Activated T-cell treated with anti-CD3 and anti-CD28 coated beads for 1 hour (primary cell): ENCODE results near the gene SLC49A3.
"Not testable (repeated sequence)": the region's sequence is repeated elsewhere in the genome, so short reads cannot be mapped to it uniquely, and the experiment has no call there.

Experiments used
- DNase-seq: peaks from one replicate; pipeline ENCODE4 v3.0.0-alpha.2; 2020; ENCODE audit warnings: low read depth

SLC49A3 gene

DNA sequence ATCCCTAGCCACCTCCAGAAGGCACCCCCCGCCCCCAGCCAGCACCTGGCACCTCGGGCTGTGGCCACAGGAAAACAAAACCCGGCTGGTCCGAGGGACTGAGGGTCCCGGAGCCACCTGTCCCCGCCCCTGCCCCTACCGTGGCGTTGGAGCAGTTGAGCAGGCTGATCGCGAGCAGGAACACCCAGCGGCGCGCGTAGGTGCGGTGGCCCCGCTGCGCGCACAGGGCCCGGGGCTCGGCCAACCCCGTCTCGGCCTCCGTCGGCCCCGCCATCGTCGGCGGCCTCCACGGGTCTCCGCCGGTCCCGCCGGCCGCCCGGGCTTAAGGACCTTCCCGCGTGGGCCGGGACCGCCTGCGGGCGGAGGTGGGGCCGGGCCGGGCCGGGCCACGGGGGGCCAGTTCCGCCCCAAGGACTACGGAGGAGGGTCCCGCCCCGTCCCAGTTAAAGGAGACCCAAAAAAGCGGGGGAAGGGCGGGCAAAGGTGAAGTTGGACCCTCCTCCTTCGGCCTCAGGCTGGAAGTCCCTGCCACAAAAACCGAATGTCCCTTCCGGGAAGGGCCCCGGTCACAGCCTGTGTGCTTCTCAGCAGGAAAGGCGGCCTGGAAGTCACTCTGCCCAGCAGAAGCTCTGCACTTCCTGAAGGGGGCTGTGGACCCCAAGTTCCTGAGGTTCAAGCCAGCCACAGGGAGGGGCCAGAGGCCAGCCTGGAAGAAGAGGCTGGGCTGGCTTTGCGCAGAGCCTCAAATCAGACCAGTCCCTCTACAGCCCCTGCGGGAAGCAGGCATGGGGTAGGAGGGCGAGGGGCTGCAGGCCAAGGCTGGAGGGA is at the start of gene SLC49A3:
Gene SLC49A3, minus strand, starts transcription at position 298 of the 828 bp plus-strand sequence. Its CDS starts 24 bp downstream, at position 274.
- DNase-seq = no peak

DNA sequence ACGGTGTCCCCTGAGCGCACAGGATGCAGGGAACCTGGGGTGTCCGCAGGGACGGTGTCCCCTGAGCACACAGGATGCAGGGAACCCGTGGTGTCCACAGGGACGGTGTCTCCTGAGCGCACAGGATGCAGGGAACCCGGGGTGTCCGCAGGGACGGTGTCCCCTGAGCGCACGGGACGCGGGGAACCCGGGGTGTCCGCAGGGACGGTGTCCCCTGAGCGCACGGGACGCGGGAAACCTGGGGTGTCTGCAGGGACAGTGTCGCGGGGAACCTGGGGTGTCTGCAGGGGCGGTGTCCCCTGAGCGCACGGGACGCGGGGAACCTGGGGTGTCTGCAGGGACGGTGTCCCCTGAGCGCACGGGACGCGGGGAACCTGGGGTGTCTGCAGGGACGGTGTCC is 47.6 kb upstream of the SLC49A3 start:
- DNase-seq = not testable (repeated sequence)

DNA sequence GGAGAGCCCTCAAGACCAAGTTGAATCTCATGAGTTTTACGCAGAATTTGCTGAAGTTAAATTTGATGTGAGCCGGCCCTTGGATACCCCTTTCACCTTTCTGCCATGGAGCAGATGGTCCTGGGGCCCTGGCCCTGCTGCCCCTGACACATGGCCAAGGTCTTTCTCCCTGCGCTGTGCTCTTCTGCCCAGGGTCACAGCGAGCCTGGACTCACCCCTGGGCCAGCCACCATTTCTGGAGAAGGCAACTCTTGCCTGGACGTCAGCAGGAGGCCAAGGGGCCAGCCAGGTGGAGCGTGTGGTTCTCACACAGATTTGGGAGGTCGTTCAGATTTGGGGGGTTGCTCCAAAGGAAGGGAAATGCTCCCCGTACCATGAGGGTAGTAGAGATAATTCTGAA is 46.6 kb upstream of the SLC49A3 start:
- DNase-seq = no peak

DNA sequence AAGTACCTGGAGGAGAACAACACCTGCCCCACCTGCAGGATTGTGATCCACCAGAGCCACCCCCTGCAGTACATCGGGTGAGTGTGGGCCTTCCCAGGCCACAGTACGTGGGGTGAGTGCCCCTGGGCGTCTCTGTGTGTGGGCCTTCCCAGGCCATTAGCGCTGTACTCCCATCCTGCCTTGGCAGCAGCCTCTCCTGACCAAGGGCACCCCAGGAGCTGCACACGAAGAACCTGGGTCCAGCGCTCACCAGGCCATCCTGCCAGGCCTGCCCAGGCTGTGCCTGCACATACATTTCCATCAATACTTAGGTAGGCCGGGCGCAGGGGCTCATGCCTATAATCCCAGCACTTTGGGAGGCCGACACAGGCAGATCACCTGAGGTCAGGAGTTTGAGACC is 46.0 kb upstream of the SLC49A3 start:
- DNase-seq = no peak

- DNase-seq = no peak
Observed at GRCh38 chr4:734075-734474, 45.1 kb upstream of the SLC49A3 start.

GRCh38 chr4:733631-733980 is 44.7 kb upstream of the SLC49A3 start:
- DNase-seq = no peak

DNA sequence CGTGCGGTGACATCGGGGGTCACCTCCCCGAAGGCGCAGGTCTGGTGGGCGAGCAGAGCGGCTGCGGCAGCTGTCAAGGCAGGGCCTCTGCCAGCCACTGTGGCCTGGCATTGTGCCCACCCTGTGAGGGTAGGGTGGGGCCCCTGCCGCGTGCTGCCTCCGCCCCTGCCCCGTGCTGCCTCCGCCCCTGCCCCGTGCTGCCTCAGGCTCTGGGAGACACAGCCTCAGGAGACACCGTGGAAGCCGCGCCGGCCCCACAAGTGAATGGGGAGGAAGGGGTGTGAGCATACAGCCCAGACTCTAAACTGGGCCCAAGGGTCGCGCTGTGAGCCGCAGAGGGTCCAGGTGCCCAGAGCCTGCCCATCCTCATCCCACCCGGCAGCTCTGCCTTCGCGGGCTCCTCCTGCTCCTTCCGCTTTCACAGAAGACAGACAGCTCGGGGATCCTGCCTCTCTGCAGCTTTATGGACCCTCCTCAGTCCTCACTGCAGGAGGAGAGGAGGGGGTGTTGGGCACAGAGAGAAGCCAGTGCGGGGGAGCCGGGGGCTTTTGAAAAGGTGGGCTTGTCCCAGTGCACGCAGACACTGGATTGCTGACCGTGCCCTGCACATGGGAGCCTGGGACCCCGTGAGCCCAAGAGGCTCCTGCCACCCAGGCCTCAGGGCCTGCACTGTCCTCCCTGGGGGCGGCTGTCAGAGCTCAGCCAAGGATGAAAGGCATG is 44.1 kb upstream of the SLC49A3 start:
- DNase-seq = no peak

GRCh38 chr4:732486-732885 is 43.5 kb upstream of the SLC49A3 start:
- no peak for DNase-seq

- not testable (repeated sequence) for DNase-seq
Observed at GRCh38 chr4:731954-732353, 43.0 kb upstream of the SLC49A3 start.

GRCh38 chr4:730946-731904 is 42.3 kb upstream of the SLC49A3 start:
- DNase-seq = not testable (repeated sequence)

GRCh38 chr4:730511-730910 is 41.6 kb upstream of the SLC49A3 start:
- no peak for DNase-seq

DNA sequence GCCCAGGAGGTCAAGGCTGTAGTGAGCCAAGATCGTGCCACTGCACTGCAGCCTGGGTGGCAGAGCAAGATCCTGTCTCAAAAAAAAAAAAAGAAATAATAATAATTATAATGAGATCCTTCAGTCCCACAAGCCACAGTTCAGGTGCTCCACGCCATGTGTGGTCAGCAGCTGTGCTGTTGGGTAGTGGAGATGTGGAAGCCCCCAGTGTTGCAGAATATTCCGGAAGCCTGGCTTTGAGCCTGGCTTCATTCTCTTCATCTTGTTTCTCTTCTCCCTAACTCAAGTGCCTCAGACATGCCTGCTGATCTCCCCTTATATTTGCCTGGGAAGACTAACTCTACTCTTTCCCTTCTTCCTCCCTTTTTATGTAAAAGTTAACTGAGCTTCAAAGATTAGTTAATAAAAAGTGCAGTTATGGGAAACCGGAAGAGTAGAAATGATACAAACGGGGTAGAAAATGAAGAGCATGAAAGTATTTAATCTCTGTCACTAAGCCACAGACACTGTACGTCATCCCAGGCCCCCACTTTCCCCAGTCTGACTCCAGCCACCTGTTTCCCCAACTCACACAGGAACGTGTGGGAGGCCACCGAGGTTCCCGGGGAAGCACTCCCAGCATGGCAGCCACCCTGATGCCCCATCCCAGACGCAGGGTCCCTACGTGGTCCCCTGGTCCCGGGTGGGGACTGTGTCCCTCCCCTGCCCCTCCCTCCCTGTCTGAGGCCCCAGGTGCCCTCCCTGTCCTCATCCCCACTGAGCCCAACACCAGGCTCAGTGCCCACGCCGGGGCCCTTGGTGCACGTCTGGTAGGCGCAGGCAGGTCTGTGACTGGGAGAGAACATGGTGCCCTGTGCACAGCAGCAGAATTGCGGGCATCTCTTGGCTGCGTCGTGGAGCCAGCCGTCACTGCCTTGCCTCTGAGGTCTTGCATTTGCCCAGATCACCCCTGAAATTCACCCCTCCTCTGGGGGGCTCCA is 40.7 kb upstream of the SLC49A3 start:
- no peak for DNase-seq

DNA sequence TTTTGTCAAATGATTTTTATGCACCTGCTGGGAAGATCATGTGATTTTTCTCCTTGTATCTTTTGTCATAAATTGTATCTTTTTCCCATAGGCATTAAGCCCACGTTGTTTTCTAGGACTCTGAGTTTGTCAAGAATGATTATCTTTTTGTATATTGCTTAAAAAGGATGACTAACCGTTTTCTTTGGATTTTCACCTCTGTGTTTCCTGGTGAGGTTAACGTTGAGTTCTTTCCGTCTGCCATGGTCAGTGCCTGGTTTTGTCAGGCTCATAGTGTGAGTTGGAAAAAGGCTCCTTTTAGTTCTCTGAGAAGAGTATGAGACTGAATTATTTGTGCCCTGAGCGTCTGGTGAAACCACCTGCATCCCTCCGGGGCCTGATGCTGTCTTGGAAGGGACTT is 38.6 kb upstream of the SLC49A3 start:
- no peak for DNase-seq

DNA sequence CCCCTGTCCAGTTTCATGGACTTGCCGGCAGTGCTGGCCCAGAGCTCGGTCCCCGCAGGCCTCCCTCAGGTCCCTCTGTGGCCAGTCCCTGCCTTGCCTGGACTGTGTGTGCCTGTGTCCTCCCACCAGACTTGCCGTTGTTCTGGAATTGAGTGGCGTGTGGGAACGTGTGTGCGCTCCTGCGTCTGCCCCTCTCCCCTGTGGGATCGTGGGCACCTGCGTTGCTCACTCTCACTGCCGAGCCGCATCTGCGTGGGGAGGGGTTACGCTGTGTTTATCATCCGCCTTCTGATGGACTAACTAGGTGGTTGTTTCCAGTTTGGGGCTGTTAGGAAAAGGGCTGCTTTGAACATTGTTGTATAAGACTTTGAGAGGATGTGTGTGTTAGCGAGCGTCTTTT is 37.9 kb upstream of the SLC49A3 start:
- DNase-seq = no peak

DNA sequence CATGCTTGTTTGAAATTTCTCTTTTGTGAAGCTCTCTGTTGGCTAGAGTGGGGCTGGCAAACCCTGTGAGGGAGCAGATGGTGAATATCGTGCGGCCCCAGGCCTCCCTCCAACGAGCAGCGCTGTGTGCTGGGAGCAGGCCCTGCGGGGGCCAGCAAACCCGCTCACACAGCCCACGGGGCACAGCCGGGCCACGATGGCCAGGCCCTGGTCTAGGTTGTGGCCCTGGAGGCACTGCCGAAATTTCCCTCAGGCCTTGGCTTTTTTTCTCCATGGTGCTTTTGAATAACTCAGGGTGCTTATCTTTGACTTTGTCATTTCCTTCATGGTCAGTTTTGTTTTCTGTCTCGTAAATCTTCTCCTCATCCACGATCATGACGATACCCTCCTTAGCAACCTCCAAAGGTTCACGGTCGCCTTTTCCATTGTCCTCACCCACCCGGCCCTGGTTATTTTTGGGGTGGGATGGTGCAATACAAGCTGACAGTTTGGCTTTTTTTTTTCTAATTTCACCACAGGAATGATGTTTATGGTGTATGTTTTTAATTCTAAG is 37.4 kb upstream of the SLC49A3 start:
- DNase-seq = no peak

DNA sequence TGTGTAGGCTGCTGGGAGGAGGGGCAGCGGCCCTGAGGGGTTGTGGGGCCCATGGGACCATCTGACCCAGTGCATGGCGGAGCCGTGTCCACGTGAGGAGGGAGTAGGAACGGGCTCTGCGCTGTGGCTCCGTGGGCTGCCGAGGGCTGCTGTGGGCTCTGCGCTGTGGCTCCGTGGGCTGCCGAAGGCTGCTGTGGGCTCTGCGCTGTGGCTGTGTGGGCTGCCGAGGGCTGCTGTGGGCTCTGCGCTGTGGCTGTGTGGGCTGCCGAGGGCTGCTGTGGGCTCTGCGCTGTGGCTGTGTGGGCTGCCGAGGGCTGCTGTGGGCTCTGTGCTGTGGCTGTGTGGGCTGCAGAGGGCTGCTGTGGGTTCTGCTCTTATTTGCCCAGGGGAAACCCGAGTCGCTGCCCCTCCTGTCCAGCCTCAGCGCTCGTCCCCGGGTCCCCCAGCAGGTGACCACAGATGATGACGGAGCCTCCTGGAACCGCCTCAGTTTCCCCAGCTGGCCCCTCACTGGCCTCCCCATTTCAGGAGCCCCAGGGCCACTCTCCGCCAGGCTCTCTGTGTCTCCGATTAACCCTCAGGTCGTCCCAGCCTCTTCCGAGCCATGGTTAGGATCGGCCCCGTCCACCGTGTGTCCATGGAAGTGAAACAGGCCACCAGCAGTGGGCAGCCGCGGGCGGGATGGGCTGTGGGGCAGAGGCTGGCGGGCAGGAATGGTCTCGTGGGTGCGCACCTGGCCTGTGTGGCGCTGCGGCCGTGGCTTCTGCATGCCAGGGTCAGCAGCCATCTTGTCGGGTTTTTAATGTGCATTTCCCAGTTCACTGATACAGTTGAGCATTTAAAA is 36.7 kb upstream of the SLC49A3 start:
- DNase-seq = no peak

- no peak for DNase-seq
Observed at GRCh38 chr4:723751-724530, 35.0 kb upstream of the SLC49A3 start.

DNA sequence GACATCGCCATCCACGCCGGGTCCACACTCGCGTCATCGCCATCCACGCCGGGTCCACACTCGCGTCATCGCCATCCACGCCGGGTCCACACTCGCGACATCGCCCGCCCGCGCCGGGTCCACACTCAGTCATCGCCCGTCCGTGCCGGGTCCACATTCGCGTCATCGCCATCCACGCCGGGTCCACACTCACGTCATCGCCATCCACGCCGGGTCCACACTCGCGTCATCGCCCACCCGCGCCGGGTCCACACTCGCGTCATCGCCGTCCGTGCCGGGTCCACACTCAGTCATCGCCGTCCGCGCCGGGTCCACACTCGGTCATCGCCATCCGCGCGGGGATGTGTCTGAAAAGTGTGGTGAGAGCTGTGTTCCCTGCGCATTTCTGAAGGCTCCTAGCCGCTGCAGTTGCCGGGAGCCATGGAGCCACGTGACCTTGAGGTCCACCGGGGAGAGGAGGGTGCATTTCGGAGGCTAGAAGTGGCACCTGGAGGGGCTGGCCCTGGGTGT is 34.0 kb upstream of the SLC49A3 start:
- no peak for DNase-seq

DNA sequence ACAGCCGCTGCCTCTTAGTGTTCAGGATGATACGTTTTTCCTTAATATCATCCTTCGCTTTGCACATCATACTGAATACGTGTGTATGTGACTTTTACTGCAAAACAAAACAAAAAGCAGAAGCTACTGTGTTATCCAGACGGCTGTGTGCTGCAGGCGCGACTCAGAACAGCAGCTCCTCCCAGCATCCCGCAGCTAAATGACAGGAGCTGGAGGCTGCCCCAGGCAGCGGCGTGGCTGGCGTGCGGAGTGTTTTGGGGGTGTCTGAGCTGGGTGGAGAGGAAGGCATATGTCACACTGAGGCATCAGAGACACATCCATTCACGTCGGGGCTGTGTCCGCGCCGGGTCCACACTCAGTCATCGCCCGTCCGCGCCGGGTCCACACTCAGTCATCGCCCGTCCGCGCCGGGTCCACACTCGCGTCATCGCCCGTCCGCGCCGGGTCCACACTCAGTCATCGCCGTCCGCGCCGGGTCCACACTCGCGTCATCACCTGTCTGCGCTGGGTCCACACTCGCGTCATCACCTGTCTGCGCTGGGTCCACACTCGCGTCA is 33.3 kb upstream of the SLC49A3 start:
- DNase-seq = no peak
